Left lobe of liver (tissue), 2 donors: Measurements from ENCODE around the gene BCR. TPM values are rescaled to one million over a fixed set of nuclear protein-coding genes. Genes with fewer than 3 reads are reported as not detected.
A peak's percentile ranks its signal among the peaks of the same experiment; 100 is the strongest.

Experiments
- ATAC-seq: fragments of 200-7000 bp; cut with Tn5 transposase; one replicate; pipeline ENCODE4 v1.9.1; 2020; ENCODE audit warnings: mild to moderate bottlenecking, moderate library complexity
- DNase-seq: peaks from one replicate; pipeline ENCODE4 v3.0.0-alpha.2; 2020; ENCODE audit warnings: low spot score
- total RNA-seq: library from RNA; stranded (reverse); gene quantifications from one replicate; pipeline ENCODE4 v1.2.1, GENCODE V29; 2021
- donor health status: DM: no; HTN: no; CAD: no; lungs with moderate emphysema.
- donor health status: DM: no; HTN: yes; CAD: no.

BCR gene
- total RNA-seq, 1 donor from 2014 or later = 29.7 TPM

GRCh38 chr22:23193882-23194281 lies 13.6 kb downstream of the BCR start:
- no peak for DNase-seq
- ATAC-seq = no peak

DNA sequence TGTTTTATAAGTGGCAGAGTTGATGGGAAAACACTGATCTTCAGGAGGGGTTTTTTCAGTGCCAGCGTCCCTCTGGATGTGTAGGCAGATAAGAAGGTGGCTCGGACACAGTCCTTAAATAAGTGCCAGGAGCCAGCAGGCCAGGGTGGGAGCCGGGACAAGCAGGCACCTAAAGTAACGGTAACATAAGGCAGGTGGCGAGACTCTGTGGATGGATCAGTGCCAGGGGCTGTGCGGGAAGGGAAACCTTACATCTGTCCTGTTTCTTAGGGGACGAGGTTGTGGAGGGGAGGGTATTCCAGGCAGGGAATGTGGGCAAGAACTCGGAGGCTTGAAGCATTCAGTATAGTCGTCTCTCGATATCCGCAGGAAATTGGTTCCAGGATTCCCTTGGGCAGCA lies 15.9 kb downstream of the BCR start:
- DNase-seq (no peak), ATAC-seq (no peak)

DNA sequence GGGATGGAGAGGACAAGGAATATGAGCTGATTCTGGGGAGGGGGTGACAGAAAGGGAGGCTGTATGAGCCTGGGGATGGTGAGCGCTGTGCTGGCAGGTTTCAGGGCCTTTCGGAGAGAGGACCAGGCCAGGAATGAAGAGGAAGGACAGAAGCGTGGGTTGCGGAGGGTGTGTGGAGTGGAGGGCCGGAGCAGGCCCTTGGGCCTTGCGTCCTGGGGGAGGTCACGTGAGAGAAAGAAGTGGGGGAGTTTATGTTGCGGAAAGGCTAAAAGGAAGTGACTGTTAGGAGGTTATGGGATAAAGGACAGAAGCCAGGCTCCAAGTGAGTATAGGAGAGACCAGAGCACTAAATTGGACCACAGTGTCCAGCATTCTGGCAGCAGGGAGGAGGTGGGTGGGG lies 17.5 kb downstream of the BCR start:
- ATAC-seq = peak; percentile 38
- no peak for DNase-seq

DNA sequence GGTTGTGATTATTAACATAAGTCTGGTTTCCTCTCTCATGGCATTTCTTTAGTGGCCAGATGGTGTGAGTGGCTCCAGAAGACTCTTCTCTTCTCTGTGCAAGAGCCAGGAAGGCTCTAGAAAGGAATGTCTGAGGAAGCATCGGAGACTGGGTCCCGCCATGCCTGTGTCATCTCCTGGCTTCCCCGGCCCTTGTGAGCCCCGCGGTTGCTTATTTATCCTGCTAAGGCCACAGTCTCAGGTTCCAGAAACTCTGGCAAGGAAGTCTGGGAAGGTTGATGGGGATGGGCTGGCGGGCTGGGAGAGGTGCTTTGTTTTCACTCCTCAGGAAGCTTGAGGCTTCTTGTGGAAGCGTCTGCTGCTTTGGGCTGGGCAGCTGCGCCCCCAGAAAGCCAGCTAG lies 18.9 kb downstream of the BCR start:
- DNase-seq (no peak), ATAC-seq (no peak)

DNA sequence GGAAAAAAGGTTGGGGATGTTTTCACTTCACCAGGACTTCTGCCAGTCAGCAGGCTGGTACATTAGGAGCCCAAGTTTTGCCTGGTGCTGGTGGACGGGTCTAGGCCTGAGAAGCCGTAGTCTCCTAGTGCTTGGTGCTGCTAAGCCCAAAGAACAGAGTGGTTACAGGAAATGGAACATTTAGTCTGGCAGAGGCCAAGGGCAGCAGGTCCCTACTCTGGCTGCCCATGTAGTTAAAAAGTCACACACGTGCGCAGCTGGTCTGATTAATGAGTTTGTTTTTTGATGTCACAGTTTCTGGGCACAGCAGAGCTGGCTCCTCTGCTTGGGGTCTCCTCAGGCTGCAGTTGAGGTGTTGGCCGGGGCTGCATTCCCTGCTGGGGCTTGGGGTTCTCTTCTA lies 20.6 kb downstream of the BCR start:
- DNase-seq = no peak

DNA sequence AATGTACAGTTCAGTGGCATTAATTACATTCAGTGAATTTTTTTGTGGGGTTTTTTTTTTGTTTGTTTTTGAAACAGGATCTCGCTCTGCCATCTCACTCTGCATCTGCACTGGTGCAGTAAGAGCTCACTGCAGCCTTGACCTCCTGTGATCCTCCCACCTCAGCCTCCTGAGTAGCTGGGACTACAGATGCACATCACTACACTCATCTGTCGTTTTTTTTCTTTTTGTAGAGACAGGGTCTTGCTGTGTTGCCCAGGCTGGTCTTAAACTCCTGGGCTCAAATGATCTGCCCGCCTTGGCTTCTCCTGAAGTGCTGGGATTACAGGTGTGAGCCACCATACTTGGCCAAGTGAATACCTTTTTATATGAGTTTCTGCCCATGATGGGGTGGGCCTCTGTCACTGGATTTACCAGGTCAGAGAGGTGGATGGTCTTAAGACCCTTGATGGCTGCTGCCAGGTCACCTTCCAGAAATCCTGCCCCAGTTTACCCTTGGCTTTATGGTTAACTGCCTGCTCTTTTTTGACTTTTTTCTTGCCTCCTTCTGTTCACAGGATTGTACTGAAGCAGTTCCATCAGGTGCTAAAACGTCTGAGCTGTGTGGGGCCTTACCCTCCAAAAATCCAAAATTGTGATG lies 22.6 kb downstream of the BCR start:
- no peak for ATAC-seq

More for the DNA sequence above, 20.6 kb downstream of the BCR start:
- ATAC-seq = no peak

GRCh38 chr22:23203452-23204124 lies 23.3 kb downstream of the BCR start:
- DNase-seq (no peak), ATAC-seq (no peak)

More for the DNA sequence above, 22.6 kb downstream of the BCR start:
- DNase-seq = no peak

DNA sequence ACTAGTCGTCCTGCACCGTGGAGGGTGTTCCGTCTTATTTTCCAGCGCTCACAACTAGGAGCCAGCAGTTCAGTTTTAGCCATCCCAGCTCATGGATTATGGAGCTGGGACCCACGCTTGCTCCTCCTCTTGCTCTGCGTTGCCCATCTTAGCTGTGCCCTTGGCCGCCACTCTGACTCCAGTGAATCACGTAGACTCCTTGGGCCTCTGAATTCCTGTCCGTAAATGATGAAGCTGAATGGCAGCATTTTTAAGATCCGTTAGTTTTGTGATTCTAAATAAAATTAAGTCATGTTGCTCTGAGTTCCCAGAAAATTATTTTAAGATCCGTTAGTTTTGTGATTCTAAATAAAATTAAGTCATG lies 23.8 kb downstream of the BCR start:
- DNase-seq = no peak
- ATAC-seq = no peak

- ATAC-seq (peak; percentile 84), DNase-seq (peak; percentile 95)
Measured at GRCh38 chr22:23204541-23205157, 24.3 kb downstream of the BCR start.

GRCh38 chr22:23205339-23206049 lies 25.2 kb downstream of the BCR start:
- ATAC-seq (peak; percentile 68), DNase-seq (peak; percentile 87)

DNA sequence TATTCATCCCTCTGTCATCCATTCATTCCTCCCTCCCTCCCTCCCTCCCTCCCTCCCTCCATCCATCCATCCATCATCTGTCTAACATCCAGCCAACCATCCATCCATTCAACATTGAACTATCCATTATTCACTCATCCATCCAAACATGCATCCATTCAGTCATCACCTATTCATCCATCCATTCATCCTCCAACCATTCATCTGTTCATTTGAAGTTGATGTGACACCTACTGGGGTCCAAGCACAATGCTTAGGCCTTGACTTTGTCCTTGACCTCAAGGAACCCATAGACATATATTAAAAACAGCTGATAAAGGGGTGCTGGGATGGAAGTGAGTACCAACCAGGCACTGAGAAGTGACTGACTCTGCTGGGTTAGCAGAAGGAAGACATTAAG lies 26.6 kb downstream of the BCR start:
- no peak for DNase-seq
- no peak for ATAC-seq

DNA sequence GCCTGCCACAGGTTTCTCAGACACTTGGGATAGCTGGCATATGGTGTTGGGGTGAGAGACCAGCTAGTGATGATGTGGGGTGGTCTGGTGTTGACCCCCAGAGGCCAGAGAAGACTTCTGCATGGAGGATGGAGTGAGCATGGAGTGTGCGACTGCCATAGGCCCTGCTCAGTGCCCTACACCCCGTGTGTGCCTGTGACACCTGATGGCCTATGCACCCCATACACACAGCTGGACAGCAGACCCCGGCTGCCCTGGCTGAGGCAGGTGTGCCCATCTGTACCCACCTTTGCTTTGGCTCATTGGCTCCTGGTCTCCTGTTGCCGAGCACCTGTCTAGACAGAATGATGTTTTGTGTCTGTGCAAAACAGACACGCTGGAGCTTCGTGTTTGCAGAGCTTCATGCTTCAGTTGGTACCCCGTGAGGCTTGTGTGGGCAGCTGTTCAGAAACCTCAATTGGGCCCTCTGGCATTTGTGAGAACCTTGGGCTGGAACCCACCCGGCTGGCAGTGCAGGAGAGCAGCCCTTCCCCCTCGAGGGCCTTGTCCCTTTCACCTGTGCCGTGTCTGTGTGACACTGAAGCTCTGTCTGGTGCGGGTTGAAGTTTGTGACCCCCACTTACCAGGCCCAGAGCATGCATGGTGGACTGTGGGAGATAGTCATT lies 27.6 kb downstream of the BCR start:
- ATAC-seq (no peak), DNase-seq (no peak)

DNA sequence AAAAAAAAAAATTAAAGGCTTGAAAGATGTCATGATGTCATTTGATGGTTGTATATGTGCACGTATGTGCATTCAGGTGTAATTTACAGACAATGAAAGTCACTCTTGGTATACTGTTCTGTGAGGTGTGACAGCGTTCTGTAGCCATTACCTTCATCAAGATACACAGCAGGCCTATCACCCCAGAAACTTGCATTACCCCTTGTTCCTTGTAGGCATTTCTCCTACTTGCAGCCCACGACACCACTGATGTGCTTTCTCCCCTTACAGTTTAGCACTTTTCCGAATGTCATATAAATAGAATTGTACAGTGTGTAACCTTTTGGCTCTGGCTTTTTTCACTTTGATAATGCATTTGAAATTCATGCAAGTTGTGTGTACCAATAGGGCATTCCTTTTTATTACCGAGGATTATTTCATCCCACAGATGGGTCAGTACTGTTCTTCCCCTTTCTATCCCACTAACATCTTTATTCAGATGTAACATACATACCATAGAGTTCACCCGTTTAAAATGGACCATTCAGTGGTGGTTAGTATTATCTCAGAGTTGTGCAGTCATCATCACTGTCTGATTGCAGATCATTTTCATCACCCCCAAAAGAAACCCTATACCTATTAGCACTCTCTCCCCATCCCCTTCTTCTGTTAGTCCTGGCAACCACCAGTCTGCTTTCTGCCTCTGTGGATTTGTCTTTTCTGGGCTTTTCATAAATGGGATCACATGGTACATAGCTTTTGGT lies 30.3 kb downstream of the BCR start:
- no peak for DNase-seq
- no peak for ATAC-seq

DNA sequence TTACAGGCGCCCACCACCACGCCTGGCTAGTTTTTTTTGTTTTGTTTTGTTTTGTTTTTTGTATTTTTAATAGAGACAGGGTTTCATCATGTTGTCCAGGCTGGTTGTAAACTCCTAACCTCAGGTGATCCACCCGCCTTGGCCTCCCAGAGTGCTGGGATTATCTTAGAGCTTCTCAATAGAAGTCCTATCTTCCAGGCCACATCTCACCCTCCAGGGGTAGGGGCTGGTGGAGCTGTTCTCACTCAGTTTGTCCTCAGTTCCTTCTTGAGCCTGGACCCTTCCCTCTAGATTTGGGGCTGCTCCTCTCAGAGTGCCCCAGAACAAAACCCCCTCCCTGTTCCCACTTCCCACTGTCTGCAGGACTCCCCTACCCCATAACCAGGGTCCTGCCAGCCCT lies 31.3 kb downstream of the BCR start:
- DNase-seq (no peak), ATAC-seq (no peak)

DNA sequence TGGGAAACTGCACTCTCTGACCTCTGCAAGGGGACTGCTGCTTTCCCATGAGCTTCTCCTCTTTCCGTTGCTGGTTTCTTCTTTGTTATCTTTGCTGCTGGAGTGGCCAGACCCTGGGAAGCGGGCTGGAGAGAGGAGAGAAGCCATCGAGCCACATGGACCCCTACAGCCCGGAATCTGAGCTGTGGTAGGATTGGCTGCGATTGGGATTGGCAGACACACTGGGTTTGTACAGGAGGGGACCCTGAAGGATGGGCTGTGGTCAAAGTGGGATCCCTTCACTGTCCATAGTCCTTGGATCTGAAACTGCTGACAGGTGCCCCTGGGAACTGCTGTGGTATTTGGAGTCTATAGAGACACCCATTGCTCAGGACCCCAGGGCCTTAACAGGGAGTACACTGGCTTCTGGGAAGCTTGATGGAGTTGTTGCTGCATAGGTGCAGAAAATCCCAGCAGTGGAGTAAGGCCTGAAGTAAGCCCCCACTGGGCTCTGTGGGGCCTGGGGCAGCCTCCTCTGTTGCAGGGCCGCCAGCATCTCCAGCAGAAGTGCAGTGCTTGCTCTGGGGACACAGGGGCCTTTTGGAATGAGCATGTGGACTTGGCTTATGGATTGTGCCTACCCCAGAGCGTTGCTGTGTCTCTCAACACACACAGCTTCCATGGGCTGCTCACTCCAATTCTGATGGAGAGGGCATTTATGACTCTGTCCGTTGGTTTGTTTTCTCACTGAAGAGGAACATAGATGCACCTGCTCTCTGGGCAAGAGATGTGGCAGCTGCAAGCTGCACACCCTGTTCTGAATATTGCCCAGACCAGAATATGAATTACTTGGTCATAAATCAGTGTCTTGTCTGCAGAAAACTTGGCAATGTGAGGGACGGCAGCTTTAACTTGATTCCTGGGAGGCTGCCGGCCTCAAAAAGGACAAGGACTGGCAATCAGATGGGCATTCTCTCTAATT lies 32.0 kb downstream of the BCR start:
- ATAC-seq (no peak), DNase-seq (no peak)

GRCh38 chr22:23213022-23213555 lies 32.8 kb downstream of the BCR start:
- ATAC-seq = no peak
- DNase-seq = no peak

DNA sequence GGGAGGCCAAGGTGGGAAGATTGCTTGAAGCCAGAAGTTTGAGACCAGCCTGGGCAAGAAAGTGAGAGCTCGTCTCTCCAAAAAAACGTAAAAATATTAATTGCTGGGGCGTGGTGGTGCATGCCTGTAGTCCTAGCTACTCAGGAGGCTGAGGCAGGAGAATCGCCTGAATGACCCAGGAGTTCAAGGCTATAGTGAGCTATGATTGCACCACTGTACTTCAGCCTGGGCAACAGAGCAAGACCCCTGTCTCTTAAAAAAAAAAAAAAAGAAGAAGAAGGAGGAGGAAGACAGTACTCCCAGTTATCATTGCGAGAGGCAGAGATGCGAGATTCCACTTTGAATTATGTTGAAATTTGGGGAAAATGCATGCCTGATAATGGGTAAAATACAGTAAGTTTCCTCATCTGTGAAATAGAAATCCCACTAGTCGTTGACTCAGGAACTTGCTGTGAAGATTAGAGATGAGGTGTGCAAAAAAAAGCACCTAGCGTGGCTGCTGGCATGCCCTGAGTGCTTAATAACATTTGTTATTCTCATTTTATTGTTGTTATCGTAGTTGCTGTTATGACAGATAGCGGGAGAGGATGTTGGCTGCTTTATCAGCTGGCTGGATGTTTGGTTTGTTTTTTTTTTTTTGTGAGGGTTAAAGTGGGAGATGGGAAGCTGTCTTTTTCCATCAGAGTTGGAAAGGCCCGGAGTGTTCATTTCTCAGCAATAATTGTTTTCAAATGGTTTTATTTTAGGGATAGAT lies 33.4 kb downstream of the BCR start:
- ATAC-seq = no peak
- DNase-seq = no peak

DNA sequence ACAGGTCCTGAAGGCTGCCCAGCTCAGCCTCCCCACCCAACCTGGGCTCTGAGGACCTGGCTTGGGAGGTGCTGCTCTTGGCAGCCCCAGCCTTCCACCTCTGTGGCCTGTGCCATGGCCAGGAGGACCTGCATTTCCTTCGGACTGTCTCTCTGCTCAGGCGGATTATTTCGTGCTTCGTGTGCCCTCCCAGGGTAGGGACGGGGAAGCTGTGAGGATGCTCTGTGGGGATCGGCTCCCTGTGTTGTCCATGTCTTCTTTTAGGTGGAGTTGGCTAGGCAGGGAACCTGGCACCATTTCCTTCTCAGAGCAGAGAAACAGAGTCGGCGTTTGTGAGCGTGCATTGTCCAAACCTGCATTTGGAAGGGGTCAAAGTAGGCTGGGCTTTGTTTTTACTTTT lies 34.1 kb downstream of the BCR start:
- no peak for ATAC-seq
- DNase-seq = no peak
